ENCODE data around the gene AKR7A2. TPM values are rescaled to one million over a fixed set of nuclear protein-coding genes. Genes with fewer than 3 reads are reported as not detected.
A peak's percentile ranks its signal among the peaks of the same experiment; 100 is the strongest.

Gene AKR7A2
- total RNA-seq, 2 donors from 2014 or later, result 29.6 to 37.7 TPM

DNA sequence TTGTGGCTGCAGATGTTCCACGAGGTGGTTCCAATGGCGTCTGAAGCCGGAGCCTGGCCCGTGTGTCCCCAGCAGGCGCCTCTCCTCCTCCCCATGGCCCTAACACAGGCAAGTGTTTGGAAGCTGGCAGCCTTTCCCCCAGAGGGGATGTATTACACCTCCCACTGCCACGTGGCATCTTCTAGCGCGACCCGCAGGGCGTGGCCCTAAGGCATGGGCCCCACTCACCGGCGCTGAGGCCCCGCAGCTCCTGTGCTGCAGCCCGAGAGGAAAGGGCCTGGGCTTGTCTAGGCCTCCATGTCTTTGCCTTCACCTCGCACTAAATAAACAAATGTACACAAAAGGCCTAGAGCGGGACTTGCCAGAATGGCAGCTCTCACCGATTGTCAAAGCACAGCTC lies 38.1 kb upstream of the AKR7A2 start:
- ATAC-seq (peak in 1 of 2 donors; percentile 26), DNase-seq (ENCODE audit: low spot score) (no peak)
- no peaks in the 10 kb centered on the region for H3K36me3 Mint-ChIP-seq
- no peaks in the 10 kb centered on the region for H3K27me3 Mint-ChIP-seq
- H3K4me3 Mint-ChIP-seq, result no peak overlapping the region
- H3K27ac Mint-ChIP-seq, result no peak overlapping the region
- H3K4me1 Mint-ChIP-seq (ENCODE audit: low read depth in 2 of 2), result peaks cover 0 to 9% of the 10 kb centered on the region in 2 donors
- no peaks in the 10 kb centered on the region for H3K9me3 Mint-ChIP-seq

- Mint-ChIP-seq H3K27ac (no peak overlapping the region), H3K9me3 (no peaks in the 10 kb centered on the region), H3K4me1 (ENCODE audit: low read depth in 2 of 2) (peaks cover 0 to 5% of the 10 kb centered on the region in 2 donors), H3K36me3 (no peaks in the 10 kb centered on the region), H3K4me3 (no peak overlapping the region), H3K27me3 (no peaks in the 10 kb centered on the region)
- DNase-seq (ENCODE audit: low spot score) (no peak), ATAC-seq (no peak)
Measured at GRCh38 chr1:19348441-19349198, 36.7 kb upstream of the AKR7A2 start.

DNA sequence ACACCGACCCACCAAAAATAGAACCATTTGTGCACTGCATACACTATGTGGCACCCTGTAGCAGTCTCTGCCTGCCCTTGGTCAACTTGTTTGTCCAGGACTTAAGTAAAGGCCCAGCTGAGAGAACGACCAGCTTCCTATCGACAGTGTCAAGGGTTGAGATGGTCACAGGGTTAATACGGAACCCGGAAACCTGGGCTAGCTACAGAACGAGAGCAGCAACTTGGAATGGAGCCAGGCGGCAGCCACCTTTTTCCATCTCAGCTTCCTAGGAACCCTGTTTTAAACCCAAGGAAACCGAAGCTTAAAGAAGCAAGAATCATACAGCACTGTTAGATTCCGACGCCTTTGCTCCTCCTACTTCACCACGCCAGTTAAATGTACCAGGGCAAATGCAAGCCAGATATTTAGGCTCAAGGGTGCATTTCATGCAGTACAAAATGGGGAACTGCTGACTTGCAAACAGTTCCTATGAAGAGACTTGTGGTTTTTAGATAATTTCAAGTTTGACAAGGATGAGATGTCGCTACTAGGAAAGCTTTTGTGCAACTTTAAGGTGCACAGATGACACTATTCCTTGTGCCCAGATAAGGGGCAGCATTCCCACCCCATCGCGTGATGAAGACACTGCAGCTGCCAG lies 35.7 kb upstream of the AKR7A2 start:
- Mint-ChIP-seq H3K36me3 (no peaks in the 10 kb centered on the region), H3K9me3 (no peaks in the 10 kb centered on the region), H3K4me1 (ENCODE audit: low read depth in 2 of 2) (peaks cover 0 to 3% of the 10 kb centered on the region in 2 donors), H3K27ac (no peak overlapping the region), H3K27me3 (no peaks in the 10 kb centered on the region), H3K4me3 (no peak overlapping the region)
- no peak for ATAC-seq
- no peak for DNase-seq (ENCODE audit: low spot score)

DNA sequence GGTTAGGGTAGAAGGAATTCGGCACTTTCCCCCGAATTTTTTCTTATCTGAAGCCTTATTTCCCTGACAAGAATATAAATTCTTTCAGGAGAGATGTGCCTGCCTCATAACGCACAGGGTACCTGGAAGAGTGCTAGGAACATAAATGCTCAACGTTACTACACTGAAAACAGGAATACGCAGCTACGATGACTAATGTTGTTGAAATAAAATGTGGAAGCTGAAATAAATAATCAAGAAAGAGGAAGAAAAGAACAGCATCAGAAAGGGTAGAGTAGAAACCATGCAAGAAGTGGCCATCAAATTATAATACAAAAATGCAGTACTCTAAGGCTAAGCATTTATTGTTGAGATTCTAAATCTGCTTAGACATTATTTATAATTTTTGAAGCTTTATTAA lies 34.1 kb upstream of the AKR7A2 start:
- H3K4me1 Mint-ChIP-seq (ENCODE audit: low read depth in 2 of 2), result peaks cover 0 to 9% of the 10 kb centered on the region in 2 donors
- H3K36me3 Mint-ChIP-seq, result no peaks in the 10 kb centered on the region
- H3K9me3 Mint-ChIP-seq, result no peaks in the 10 kb centered on the region
- peak overlapping the region; percentile 42 to 63 for H3K27ac Mint-ChIP-seq
- no peak overlapping the region for H3K4me3 Mint-ChIP-seq
- DNase-seq (ENCODE audit: low spot score) (no peak), ATAC-seq (no peak)
- no peaks in the 10 kb centered on the region for H3K27me3 Mint-ChIP-seq

- Mint-ChIP-seq H3K36me3 (no peaks in the 10 kb centered on the region), H3K4me3 (no peak overlapping the region)
Measured at GRCh38 chr1:19345391-19345790, 33.4 kb upstream of the AKR7A2 start.

DNA sequence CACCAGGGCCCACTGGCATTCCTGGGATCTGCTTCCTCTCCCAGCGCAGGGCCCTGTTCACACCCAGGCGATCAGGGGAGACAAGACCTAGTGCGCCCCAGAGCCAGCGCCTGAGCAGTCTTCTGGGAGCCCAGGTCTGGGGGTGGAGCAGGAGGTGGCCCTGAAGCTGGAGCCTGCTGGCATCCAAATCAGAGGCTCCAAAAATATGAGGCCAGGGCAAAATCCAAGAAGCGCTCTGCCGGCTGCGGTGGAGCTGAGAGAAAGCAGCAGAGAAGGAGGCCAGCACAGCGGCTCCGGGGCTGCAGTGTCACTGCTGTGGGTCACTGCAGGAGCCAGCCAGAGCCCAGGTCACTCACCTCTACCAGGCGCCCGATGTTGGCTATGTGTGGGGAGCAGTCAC lies 32.9 kb upstream of the AKR7A2 start:
- no peaks in the 10 kb centered on the region for H3K36me3 Mint-ChIP-seq
- H3K9me3 Mint-ChIP-seq, result no peaks in the 10 kb centered on the region
- ATAC-seq (no peak), DNase-seq (ENCODE audit: low spot score) (no peak)
- H3K4me1 Mint-ChIP-seq (ENCODE audit: low read depth in 2 of 2), result peaks cover 0 to 9% of the 10 kb centered on the region in 2 donors
- no peak overlapping the region for H3K4me3 Mint-ChIP-seq
- H3K27ac Mint-ChIP-seq, result no peak overlapping the region
- H3K27me3 Mint-ChIP-seq, result no peaks in the 10 kb centered on the region

More at GRCh38 chr1:19345391-19345790, 33.4 kb upstream of the AKR7A2 start:
- Mint-ChIP-seq H3K4me1 (ENCODE audit: low read depth in 2 of 2) (peaks cover 0 to 9% of the 10 kb centered on the region in 2 donors), H3K27ac (peak overlapping the region; percentile 42 to 63), H3K27me3 (no peaks in the 10 kb centered on the region), H3K9me3 (no peaks in the 10 kb centered on the region)
- ATAC-seq (no peak), DNase-seq (ENCODE audit: low spot score) (no peak)

DNA sequence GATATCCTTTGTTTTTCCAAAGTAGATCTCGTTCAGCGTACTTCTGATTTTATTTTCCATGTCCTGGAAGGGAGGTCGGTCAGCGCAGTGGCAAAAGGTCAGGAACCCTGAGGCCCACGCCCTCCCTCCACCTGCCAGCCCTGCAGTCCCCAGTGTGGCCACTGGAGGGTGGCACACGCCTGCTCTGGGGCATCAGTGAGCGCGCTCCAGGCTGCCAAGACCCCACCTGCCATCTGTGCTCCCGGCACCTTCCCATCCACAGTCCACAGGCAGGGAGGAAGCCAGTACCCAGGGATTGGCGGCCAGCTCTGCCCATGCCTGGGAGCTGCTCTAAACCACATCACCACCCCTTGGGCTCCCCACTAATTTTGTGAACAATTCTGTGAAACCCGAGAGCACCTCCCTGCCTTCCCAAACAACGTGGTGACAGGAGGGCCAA lies 32.4 kb upstream of the AKR7A2 start:
- no peak overlapping the region for H3K27ac Mint-ChIP-seq
- H3K4me3 Mint-ChIP-seq, result no peak overlapping the region

DNA sequence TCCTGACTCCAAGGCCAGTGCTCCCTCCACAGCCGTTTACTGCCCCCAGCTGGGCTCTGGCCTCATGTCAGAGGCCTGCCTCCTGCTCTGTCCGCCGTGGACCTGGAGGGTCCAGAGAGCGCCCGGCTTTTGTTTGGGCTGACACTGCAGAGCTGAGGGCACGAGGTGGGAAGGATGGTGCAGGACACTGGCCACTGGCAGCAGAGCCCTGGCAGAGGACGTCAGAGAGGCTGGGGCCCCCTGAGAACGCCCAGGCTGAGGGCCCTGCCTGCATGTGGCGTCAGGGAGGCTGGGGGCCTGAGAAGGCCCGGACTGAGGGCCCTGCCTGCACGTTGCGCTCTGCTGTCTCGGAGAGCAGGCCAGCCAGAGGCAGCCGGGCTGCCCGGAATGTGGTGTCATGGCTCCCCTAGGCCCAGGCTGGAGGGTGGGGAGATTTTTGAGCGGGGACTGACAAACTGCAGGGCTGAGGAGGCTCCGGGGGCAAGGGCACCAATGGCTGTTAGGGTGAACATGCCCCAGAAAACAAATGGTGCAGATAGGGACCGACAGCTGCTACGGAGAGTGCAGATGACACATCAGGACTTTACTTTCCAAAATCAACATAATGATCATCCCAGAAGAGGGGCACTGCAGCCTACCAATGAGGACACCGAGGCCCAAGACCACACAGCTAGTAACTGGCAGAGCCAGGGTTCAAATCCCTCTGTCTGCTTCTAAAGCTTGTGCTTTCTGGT lies 31.8 kb upstream of the AKR7A2 start:
- H3K27ac Mint-ChIP-seq, result no peak overlapping the region
- no peaks in the 10 kb centered on the region for H3K9me3 Mint-ChIP-seq
- H3K4me1 Mint-ChIP-seq (ENCODE audit: low read depth in 2 of 2), result peaks cover 0 to 7% of the 10 kb centered on the region in 2 donors
- H3K4me3 Mint-ChIP-seq, result no peak overlapping the region
- ATAC-seq, result no peak
- no peaks in the 10 kb centered on the region for H3K36me3 Mint-ChIP-seq
- DNase-seq (ENCODE audit: low spot score), result no peak
- no peaks in the 10 kb centered on the region for H3K27me3 Mint-ChIP-seq

More for the DNA sequence above, 32.4 kb upstream of the AKR7A2 start:
- Mint-ChIP-seq H3K36me3 (no peaks in the 10 kb centered on the region), H3K4me1 (ENCODE audit: low read depth in 2 of 2) (peaks cover 0 to 8% of the 10 kb centered on the region in 2 donors), H3K27me3 (no peaks in the 10 kb centered on the region), H3K9me3 (no peaks in the 10 kb centered on the region)
- DNase-seq (ENCODE audit: low spot score) (no peak), ATAC-seq (peak; percentile 55 to 60)

GRCh38 chr1:19342894-19343616 lies 31.1 kb upstream of the AKR7A2 start:
- Mint-ChIP-seq H3K9me3 (no peaks in the 10 kb centered on the region), H3K27ac (no peak overlapping the region), H3K36me3 (no peaks in the 10 kb centered on the region), H3K4me1 (ENCODE audit: low read depth in 2 of 2) (peaks cover 0 to 7% of the 10 kb centered on the region in 2 donors), H3K4me3 (no peak overlapping the region), H3K27me3 (no peaks in the 10 kb centered on the region)
- DNase-seq (ENCODE audit: low spot score) (no peak), ATAC-seq (no peak)

GRCh38 chr1:19342062-19342750 lies 30.3 kb upstream of the AKR7A2 start:
- Mint-ChIP-seq H3K4me3 (no peak overlapping the region), H3K4me1 (ENCODE audit: low read depth in 2 of 2) (peaks cover 0 to 9% of the 10 kb centered on the region in 2 donors), H3K36me3 (no peaks in the 10 kb centered on the region), H3K27ac (no peak overlapping the region), H3K27me3 (no peaks in the 10 kb centered on the region), H3K9me3 (no peaks in the 10 kb centered on the region)
- DNase-seq (ENCODE audit: low spot score) (no peak), ATAC-seq (no peak)

GRCh38 chr1:19341201-19342061 lies 29.5 kb upstream of the AKR7A2 start:
- H3K36me3 Mint-ChIP-seq, result no peaks in the 10 kb centered on the region
- ATAC-seq, result peak; percentile 63 to 68
- no peak overlapping the region for H3K27ac Mint-ChIP-seq

GRCh38 chr1:19340387-19340937 lies 28.5 kb upstream of the AKR7A2 start:
- ATAC-seq, result no peak
- H3K27ac Mint-ChIP-seq, result no peak overlapping the region
- DNase-seq (ENCODE audit: low spot score), result no peak
- H3K36me3 Mint-ChIP-seq, result no peaks in the 10 kb centered on the region
- H3K9me3 Mint-ChIP-seq, result no peaks in the 10 kb centered on the region
- peaks cover 0 to 9% of the 10 kb centered on the region in 2 donors for H3K4me1 Mint-ChIP-seq (ENCODE audit: low read depth in 2 of 2)
- H3K4me3 Mint-ChIP-seq, result no peak overlapping the region
- H3K27me3 Mint-ChIP-seq, result no peaks in the 10 kb centered on the region

More at GRCh38 chr1:19341201-19342061, 29.5 kb upstream of the AKR7A2 start:
- no peak for DNase-seq (ENCODE audit: low spot score)
- no peak overlapping the region for H3K4me3 Mint-ChIP-seq
- H3K4me1 Mint-ChIP-seq (ENCODE audit: low read depth in 2 of 2), result peaks cover 0 to 9% of the 10 kb centered on the region in 2 donors
- H3K9me3 Mint-ChIP-seq, result no peaks in the 10 kb centered on the region
- H3K27me3 Mint-ChIP-seq, result no peaks in the 10 kb centered on the region

Data from natural killer cell treated with Interleukin-12 subunit alpha and Interleukin-12 subunit beta and Interleukin-15 and Interleukin-18, amount 100 ng/mL, for 72 hours (primary cell).